Hepatocyte (in vitro differentiated cells): ENCODE measurements around the gene HMGCS2.

Experiments
- EZH2 ChIP-seq: fragments of 200-600 bp; sonication (generic); IDR thresholded peaks from 2 replicates; pipeline ENCODE4 v1.6.1; 2016; ENCODE audit warnings: antibody characterized with exemption, mild to moderate bottlenecking, borderline replicate concordance
- EZH2phosphoT487 ChIP-seq: fragments of 200-600 bp; sonication (generic); IDR thresholded peaks from one replicate; pipeline ENCODE4 v1.6.1; 2018; ENCODE audit warnings: antibody characterized with exemption, mild to moderate bottlenecking, low read depth, moderate library complexity; ENCODE audit not compliant: unreplicated experiment, severe bottlenecking
- TF ChIP-seq, protein P1 (sequence below): fragments of 200-600 bp; sonication (generic); IDR thresholded peaks from 2 replicates; pipeline ENCODE4 v1.5.1; 2016; ENCODE audit warnings: antibody characterized with exemption, mild to moderate bottlenecking; ENCODE audit not compliant: poor library complexity

- TF ChIP-seq, protein P1, sequence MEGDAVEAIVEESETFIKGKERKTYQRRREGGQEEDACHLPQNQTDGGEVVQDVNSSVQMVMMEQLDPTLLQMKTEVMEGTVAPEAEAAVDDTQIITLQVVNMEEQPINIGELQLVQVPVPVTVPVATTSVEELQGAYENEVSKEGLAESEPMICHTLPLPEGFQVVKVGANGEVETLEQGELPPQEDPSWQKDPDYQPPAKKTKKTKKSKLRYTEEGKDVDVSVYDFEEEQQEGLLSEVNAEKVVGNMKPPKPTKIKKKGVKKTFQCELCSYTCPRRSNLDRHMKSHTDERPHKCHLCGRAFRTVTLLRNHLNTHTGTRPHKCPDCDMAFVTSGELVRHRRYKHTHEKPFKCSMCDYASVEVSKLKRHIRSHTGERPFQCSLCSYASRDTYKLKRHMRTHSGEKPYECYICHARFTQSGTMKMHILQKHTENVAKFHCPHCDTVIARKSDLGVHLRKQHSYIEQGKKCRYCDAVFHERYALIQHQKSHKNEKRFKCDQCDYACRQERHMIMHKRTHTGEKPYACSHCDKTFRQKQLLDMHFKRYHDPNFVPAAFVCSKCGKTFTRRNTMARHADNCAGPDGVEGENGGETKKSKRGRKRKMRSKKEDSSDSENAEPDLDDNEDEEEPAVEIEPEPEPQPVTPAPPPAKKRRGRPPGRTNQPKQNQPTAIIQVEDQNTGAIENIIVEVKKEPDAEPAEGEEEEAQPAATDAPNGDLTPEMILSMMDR, result no peak
- TF ChIP-seq EZH2phosphoT487, result no peak
- no peak for TF ChIP-seq EZH2
Observed at GRCh38 chr1:119774746-119775490, 6.2 kb upstream of the HMGCS2 start.
